ENCODE data around the gene MIOS.

DNA sequence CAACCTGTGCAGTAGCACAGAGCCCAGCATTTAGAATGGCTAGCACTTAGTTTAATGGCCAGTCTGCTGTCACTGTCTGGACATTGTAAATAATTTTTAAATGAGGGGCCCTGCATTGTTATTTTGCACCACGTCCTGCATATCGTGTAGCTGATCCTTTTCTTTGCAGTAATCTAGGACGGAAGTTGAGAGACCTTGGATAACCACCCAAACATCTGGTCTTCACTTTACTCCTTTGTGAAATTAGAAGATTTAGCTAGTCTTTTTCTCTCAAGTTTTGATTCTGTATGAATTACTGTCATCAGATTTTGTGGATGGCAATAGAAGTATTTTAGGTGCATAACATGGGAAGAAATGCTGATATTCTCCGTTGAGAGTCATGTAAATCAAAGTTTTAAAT lies 1.9 kb downstream of the MIOS start:
- TF ChIP-seq, protein P1, sequence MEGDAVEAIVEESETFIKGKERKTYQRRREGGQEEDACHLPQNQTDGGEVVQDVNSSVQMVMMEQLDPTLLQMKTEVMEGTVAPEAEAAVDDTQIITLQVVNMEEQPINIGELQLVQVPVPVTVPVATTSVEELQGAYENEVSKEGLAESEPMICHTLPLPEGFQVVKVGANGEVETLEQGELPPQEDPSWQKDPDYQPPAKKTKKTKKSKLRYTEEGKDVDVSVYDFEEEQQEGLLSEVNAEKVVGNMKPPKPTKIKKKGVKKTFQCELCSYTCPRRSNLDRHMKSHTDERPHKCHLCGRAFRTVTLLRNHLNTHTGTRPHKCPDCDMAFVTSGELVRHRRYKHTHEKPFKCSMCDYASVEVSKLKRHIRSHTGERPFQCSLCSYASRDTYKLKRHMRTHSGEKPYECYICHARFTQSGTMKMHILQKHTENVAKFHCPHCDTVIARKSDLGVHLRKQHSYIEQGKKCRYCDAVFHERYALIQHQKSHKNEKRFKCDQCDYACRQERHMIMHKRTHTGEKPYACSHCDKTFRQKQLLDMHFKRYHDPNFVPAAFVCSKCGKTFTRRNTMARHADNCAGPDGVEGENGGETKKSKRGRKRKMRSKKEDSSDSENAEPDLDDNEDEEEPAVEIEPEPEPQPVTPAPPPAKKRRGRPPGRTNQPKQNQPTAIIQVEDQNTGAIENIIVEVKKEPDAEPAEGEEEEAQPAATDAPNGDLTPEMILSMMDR (IDR thresholded peaks at IDR 0.05; ENCODE audit: low read length): no peak
- TF ChIP-seq EZH2 (IDR thresholded peaks at IDR 0.05; ENCODE audit: borderline replicate concordance, low read length): no peak
